K562 treated with DMSO at 1 percent for 12 hours (cell line): Measurements from ENCODE around the gene PEF1. TPM values are rescaled to one million over a fixed set of nuclear protein-coding genes. Genes with fewer than 3 reads are reported as not detected.

Experiments
- total RNA-seq: library from RNA; unstranded; fragments of 300-600 nt; gene quantifications from 2 replicates; pipeline ENCODE4 v1.2.3, GENCODE V29; 2022; ENCODE audit not compliant: insufficient read depth

The PEF1 gene
- 43.9 and 44.4 TPM in 2 replicates for total RNA-seq

GRCh38 chr1:31644560-31645273 is at the start of gene PEF1:
Gene PEF1, minus strand, starts transcription at chr1:31644876. Its CDS starts 12 bp downstream, at chr1:31644864.

GRCh38 chr1:31617218-31617915 is 27.3 kb downstream of the PEF1 start, which contains the start of gene HCRTR1:
Gene HCRTR1, plus strand, starts transcription at chr1:31617689. Its CDS starts 1,504 bp downstream, at chr1:31619193.

Other genes with a start within 250 kb of the PEF1 start
- gene SERINC2, start 231.7 kb downstream of the PEF1 start, total RNA-seq, result 2.5 and 4.1 TPM in 2 replicates
- 0.84 and 0.88 TPM in 2 replicates for gene TINAGL1, start 68.4 kb downstream of the PEF1 start, total RNA-seq
- gene HCRTR1, start 27.2 kb downstream of the PEF1 start, total RNA-seq, result not detected in 2 replicates
- gene COL16A1, start 59.1 kb upstream of the PEF1 start, total RNA-seq, result not detected in 2 replicates
- 0.53 and 1.1 TPM in 2 replicates for gene ADGRB2, start 119.5 kb upstream of the PEF1 start, total RNA-seq
- 1.1 and 1.6 TPM in 2 replicates for gene SPOCD1, start 171.1 kb upstream of the PEF1 start, total RNA-seq